OCI-LY3 (cell line): Measurements from ENCODE around the gene CTBP2.

Experiments used
- H2AFZ ChIP-seq: fragments of 200-600, 300-600 bp; shearing (Covaris generic); 2 replicates; pipeline ENCODE4 v1.6.0; 2014; ENCODE audit warnings: antibody characterized with exemption, low read depth, low read length
- H3K27ac ChIP-seq: fragments of 200-600, 300-600 bp; sonication (generic); 2 replicates; pipeline ENCODE4 v1.5.1; 2014; ENCODE audit warnings: mild to moderate bottlenecking, low read length, moderate library complexity, mixed read lengths
- H3K27me3 ChIP-seq: fragments of 200-600, 300-600 bp; sonication (generic); 2 replicates; pipeline ENCODE4 v1.6.1; 2014; ENCODE audit warnings: low read depth, low read length, mixed read lengths
- H3K36me3 ChIP-seq: fragments of 200-600, 300-600 bp; sonication (generic); replicated peaks from 2 replicates; pipeline ENCODE3; 2014; ENCODE audit warnings: low read depth, low read length, mixed read lengths
- H3K4me1 ChIP-seq: fragments of 300-600, 200-600 bp; sonication (generic); 2 replicates; pipeline ENCODE4 v1.6.1; 2014; ENCODE audit warnings: low read length, mixed read lengths
- H3K4me2 ChIP-seq: fragments of 200-600, 300-600 bp; sonication (generic); 2 replicates; pipeline ENCODE4 v1.6.1; 2014; ENCODE audit warnings: low read length, mixed read lengths
- H3K4me3 ChIP-seq: fragments of 300-600, 200-600 bp; sonication (generic); 2 replicates; pipeline ENCODE4 v1.5.1; 2014; ENCODE audit warnings: antibody characterized with exemption, mild to moderate bottlenecking, low read length, moderate library complexity
- H3K79me2 ChIP-seq: fragments of 300-600, 200-600 bp; shearing (Covaris generic); 2 replicates; pipeline ENCODE4 v1.6.1; 2014; ENCODE audit warnings: mild to moderate bottlenecking, low read length, mixed read lengths
- H3K9ac ChIP-seq: fragments of 300-600, 200-600 bp; shearing (Covaris generic); 2 replicates; pipeline ENCODE4 v1.6.0; 2014; ENCODE audit warnings: mild to moderate bottlenecking, low read length, moderate library complexity
- H3K9me3 ChIP-seq: fragments of 200-600, 300-600 bp; shearing (Covaris generic); 2 replicates; pipeline ENCODE4 v1.6.1; 2014; ENCODE audit warnings: low read length, mixed read lengths; ENCODE audit not compliant: insufficient read depth
- H4K20me1 ChIP-seq: fragments of 200-600, 300-600 bp; sonication (generic); 2 replicates; pipeline ENCODE4 v1.6.1; 2016; ENCODE audit warnings: low read length, mixed read lengths; ENCODE audit not compliant: insufficient read depth
- CTCF ChIP-seq: fragments of 200-600, 300-600 bp; sonication (generic); IDR thresholded peaks from 2 replicates; pipeline ENCODE4 v1.5.1; 2014; ENCODE audit warnings: antibody characterized with exemption, low read length, low read depth
- EZH2phosphoT487 ChIP-seq: fragments of 200-600 bp; shearing (Covaris generic); IDR thresholded peaks from 2 replicates; pipeline ENCODE4 v1.6.1; 2018; ENCODE audit warnings: antibody characterized with exemption, mixed run types, low read depth

The CTBP2 gene

GRCh38 chr10:125057158-125058001, 103.0 kb downstream of the CTBP2 start:
- H3K27ac ChIP-seq = no peak overlapping the region

GRCh38 chr10:125056161-125057132, 103.9 kb downstream of the CTBP2 start:
- no peaks in the 10 kb centered on the region for H3K79me2 ChIP-seq
- no peak overlapping the region for H3K9ac ChIP-seq
- H3K36me3 ChIP-seq = no peaks in the 10 kb centered on the region
- TF ChIP-seq EZH2phosphoT487 (no peak), CTCF (no peak)
- H3K27me3 ChIP-seq = peaks cover 75% of the 10 kb centered on the region
- peaks cover 46% of the 10 kb centered on the region for H4K20me1 ChIP-seq
- no peak overlapping the region for H2AFZ ChIP-seq
- no peaks in the 10 kb centered on the region for H3K9me3 ChIP-seq
- H3K27ac ChIP-seq = no peak overlapping the region
- H3K4me1 ChIP-seq = peaks cover under 1% of the 10 kb centered on the region; the same call in 1 of the 2 replicates
- H3K4me2 ChIP-seq = no peak overlapping the region
- no peak overlapping the region for H3K4me3 ChIP-seq

More at GRCh38 chr10:125057158-125058001, 103.0 kb downstream of the CTBP2 start:
- H3K36me3 ChIP-seq = no peaks in the 10 kb centered on the region
- no peaks in the 10 kb centered on the region for H3K9me3 ChIP-seq
- no peaks in the 10 kb centered on the region for H3K79me2 ChIP-seq
- no peak overlapping the region for H2AFZ ChIP-seq
- H3K9ac ChIP-seq = no peak overlapping the region
- peaks cover 77% of the 10 kb centered on the region for H3K27me3 ChIP-seq
- no peak for TF ChIP-seq EZH2phosphoT487
- TF ChIP-seq CTCF = no peak
- no peak overlapping the region for H3K4me2 ChIP-seq
- peaks cover 55% of the 10 kb centered on the region for H4K20me1 ChIP-seq
- no peak overlapping the region for H3K4me3 ChIP-seq
- peaks cover 8% of the 10 kb centered on the region for H3K4me1 ChIP-seq

- no peak overlapping the region for H3K4me3 ChIP-seq
- peaks cover 40% of the 10 kb centered on the region for H4K20me1 ChIP-seq
- H3K9me3 ChIP-seq = no peaks in the 10 kb centered on the region
- H2AFZ ChIP-seq = no peak overlapping the region
- H3K79me2 ChIP-seq = no peaks in the 10 kb centered on the region
- H3K4me1 ChIP-seq = no peaks in the 10 kb centered on the region
- H3K27ac ChIP-seq = no peak overlapping the region
- no peak overlapping the region for H3K4me2 ChIP-seq
- peaks cover 73% of the 10 kb centered on the region for H3K27me3 ChIP-seq
- no peaks in the 10 kb centered on the region for H3K36me3 ChIP-seq
- no peak overlapping the region for H3K9ac ChIP-seq
- TF ChIP-seq CTCF (no peak), EZH2phosphoT487 (no peak)
These were observed 104.9 kb downstream of the CTBP2 start for GRCh38 chr10:125055446-125055845.
